CD4-positive, alpha-beta memory T cell (primary cell): ENCODE measurements around the gene ENAH. TPM values are rescaled to one million over a fixed set of nuclear protein-coding genes. Genes with fewer than 3 reads are reported as not detected.

ENCODE experiments used
- CTCF ChIA-PET: fragments of 350-600 bp; sonication (Branson Sonifier 250); formaldehyde crosslinking; loops from one replicate; lab custom pipeline; 2021; ENCODE audit warnings: inconsistent platforms; ENCODE audit not compliant: partially characterized antibody; lab: Charles Lee
- POLR2A ChIA-PET: fragments of 350-600 bp; sonication (Branson Sonifier 250); formaldehyde crosslinking; loops from one replicate; lab custom pipeline; 2021; ENCODE audit not compliant: partially characterized antibody; lab: Charles Lee
- DNase-seq, 5 donors: peaks; one replicate each; pipeline versions ENCODE4 v3.0.0 to v3.0.0-alpha.2; 2020 to 2022; ENCODE audit warnings: mixed read lengths in 1 of 5
- H3K27ac ChIP-seq: one replicate; pipeline ENCODE4 v1.7.0; 2013; ENCODE audit warnings: low read depth, low read length
- H3K27me3 ChIP-seq: 2 replicates; pipeline ENCODE4 v1.7.0; 2013; ENCODE audit warnings: mild to moderate bottlenecking, low read length, moderate library complexity; ENCODE audit not compliant: insufficient read depth
- H3K36me3 ChIP-seq: 2 replicates; pipeline ENCODE4 v1.7.0; 2013; ENCODE audit warnings: mild to moderate bottlenecking, low read length, moderate library complexity; ENCODE audit not compliant: insufficient read depth
- H3K4me1 ChIP-seq: 2 replicates; pipeline ENCODE4 v1.7.0; 2013; ENCODE audit warnings: mild to moderate bottlenecking, low read length, moderate library complexity; ENCODE audit not compliant: insufficient read depth
- H3K4me3 ChIP-seq, 2 donors: one replicate each; pipeline ENCODE4 v1.7.0; 2013; ENCODE audit warnings: low read length in 2 of 2, mild to moderate bottlenecking in 1 of 2
- H3K9me3 ChIP-seq, 2 donors: one replicate each; pipeline ENCODE4 v1.7.0; 2013; ENCODE audit warnings: low read length in 2 of 2, control low read depth in 1 of 2; ENCODE audit not compliant: control insufficient read depth in 1 of 2
- H3K27ac Mint-ChIP-seq, 7 donors: one replicate each; pipeline ENCODE4 v1.8.0; 2020 to 2021; ENCODE audit warnings: mixed read lengths in 7 of 7, mild to moderate bottlenecking in 6 of 7, inconsistent platforms in 3 of 7, moderate library complexity in 3 of 7
- H3K27me3 Mint-ChIP-seq, 2 donors: one replicate each; pipeline ENCODE4 v1.8.0; 2020 to 2021; ENCODE audit warnings: mixed read lengths in 2 of 2
- H3K36me3 Mint-ChIP-seq, 2 donors: one replicate each; pipeline ENCODE4 v1.8.0; 2020 to 2021; ENCODE audit warnings: mixed read lengths in 2 of 2, inconsistent platforms in 1 of 2, mild to moderate bottlenecking in 1 of 2
- H3K4me1 Mint-ChIP-seq, 4 donors: one replicate each; pipeline ENCODE4 v1.8.0; 2020 to 2021; ENCODE audit warnings: mixed read lengths in 4 of 4, mild to moderate bottlenecking in 1 of 4
- H3K4me3 Mint-ChIP-seq, 8 donors: one replicate each; pipeline ENCODE4 v1.8.0; 2020 to 2021; ENCODE audit warnings: mixed read lengths in 8 of 8, mild to moderate bottlenecking in 7 of 8, moderate library complexity in 6 of 8, inconsistent platforms in 3 of 8
- H3K9me3 Mint-ChIP-seq, 8 donors: one replicate each; pipeline ENCODE4 v1.8.0; 2020 to 2021; ENCODE audit warnings: mixed read lengths in 8 of 8, mild to moderate bottlenecking in 5 of 8, inconsistent platforms in 3 of 8, moderate library complexity in 1 of 8
- intact Hi-C: fragments of 100-400 bp; cut with micrococcal nuclease; formaldehyde crosslinking; loops from one replicate; pipeline ENCODE4 v1.15.1; 2023
- polyA plus RNA-seq, 2 donors: library from polyadenylated mRNA; unstranded; fragments of 300-500 nt; fragmentation: Illumina TruSeq; gene quantifications; one replicate each; pipeline ENCODE4 v1.2.3, GENCODE V29; 2021
- total RNA-seq, 2 experiments: library from RNA; stranded (reverse); gene quantifications; one replicate each; pipeline ENCODE4 v1.2.3, GENCODE V29; 2021

The ENAH gene
- total and polyA plus RNA-seq, 4 experiments from 2014 or later: 0.26 TPM; not detected in 3

- ChIA-PET CTCF (no interaction called here), POLR2A (no interaction called here)
- no peak overlapping the region for H3K4me3 Mint-ChIP-seq
- peaks cover 0 to 5% of the 10 kb centered on the region in 2 donors for H3K36me3 Mint-ChIP-seq
- Histone ChIP-seq H3K4me3 (no peak overlapping the region), H3K4me1 (no peaks in the 10 kb centered on the region), H3K36me3 (no peaks in the 10 kb centered on the region), H3K27ac (no peak overlapping the region), H3K9me3 (no peaks in the 10 kb centered on the region), H3K27me3 (no peaks in the 10 kb centered on the region)
- H3K27me3 Mint-ChIP-seq: peaks cover 2 to 3% of the 10 kb centered on the region in 2 donors
- intact Hi-C loops: no loop called here
- no peak for DNase-seq
- no peaks in the 10 kb centered on the region for H3K4me1 Mint-ChIP-seq
- H3K27ac Mint-ChIP-seq: no peak overlapping the region
- peaks cover 0 to 8% (median 2%) of the 10 kb centered on the region in 8 donors for H3K9me3 Mint-ChIP-seq
Measured at GRCh38 chr1:225602590-225603206, 50.2 kb downstream of the ENAH start.

- H3K4me1 Mint-ChIP-seq: no peaks in the 10 kb centered on the region
- Histone ChIP-seq H3K27me3 (no peaks in the 10 kb centered on the region), H3K4me3 (no peak overlapping the region), H3K4me1 (no peaks in the 10 kb centered on the region), H3K9me3 (no peaks in the 10 kb centered on the region), H3K36me3 (no peaks in the 10 kb centered on the region), H3K27ac (no peak overlapping the region)
- peaks cover 2 to 3% of the 10 kb centered on the region in 2 donors for H3K27me3 Mint-ChIP-seq
- no peak for DNase-seq
- H3K36me3 Mint-ChIP-seq: peaks cover 0 to 5% of the 10 kb centered on the region in 2 donors
- ChIA-PET POLR2A (no interaction called here), CTCF (no interaction called here)
- intact Hi-C loops: no loop called here
- H3K4me3 Mint-ChIP-seq: no peak overlapping the region
- peaks cover 0 to 8% (median 2%) of the 10 kb centered on the region in 8 donors for H3K9me3 Mint-ChIP-seq
- no peak overlapping the region for H3K27ac Mint-ChIP-seq
Measured at GRCh38 chr1:225601902-225602589, 50.9 kb downstream of the ENAH start.

- H3K36me3 Mint-ChIP-seq: peaks cover 0 to 5% of the 10 kb centered on the region in 2 donors
- no peaks in the 10 kb centered on the region for H3K27me3 ChIP-seq
Measured at GRCh38 chr1:225598847-225599246, 54.1 kb downstream of the ENAH start.

GRCh38 chr1:225597926-225598575 lies 54.9 kb downstream of the ENAH start:
- Histone ChIP-seq H3K27me3 (no peaks in the 10 kb centered on the region), H3K4me1 (no peaks in the 10 kb centered on the region), H3K27ac (no peak overlapping the region), H3K36me3 (no peaks in the 10 kb centered on the region), H3K4me3 (no peak overlapping the region), H3K9me3 (no peaks in the 10 kb centered on the region)
- Mint-ChIP-seq H3K27me3 (peaks cover 7 to 8% of the 10 kb centered on the region in 2 donors), H3K4me1 (no peaks in the 10 kb centered on the region), H3K27ac (no peak overlapping the region), H3K36me3 (peaks cover 0 to 5% of the 10 kb centered on the region in 2 donors), H3K9me3 (peaks cover 0 to 8% (median 2%) of the 10 kb centered on the region in 8 donors), H3K4me3 (no peak overlapping the region)
- CTCF ChIA-PET: no interaction called here
- no peak for DNase-seq
- intact Hi-C loops: no loop called here
- POLR2A ChIA-PET: no interaction called here

More at GRCh38 chr1:225598847-225599246, 54.1 kb downstream of the ENAH start:
- Mint-ChIP-seq H3K4me1 (no peaks in the 10 kb centered on the region), H3K27ac (no peak overlapping the region), H3K27me3 (peaks cover 6 to 7% of the 10 kb centered on the region in 2 donors), H3K9me3 (peaks cover 0 to 8% (median 2%) of the 10 kb centered on the region in 8 donors), H3K4me3 (no peak overlapping the region)
- H3K4me3 ChIP-seq: no peak overlapping the region
- H3K9me3 ChIP-seq: no peaks in the 10 kb centered on the region
- H3K27ac ChIP-seq: no peak overlapping the region
- intact Hi-C loops: no loop called here
- POLR2A ChIA-PET: no interaction called here
- H3K4me1 ChIP-seq: no peaks in the 10 kb centered on the region
- CTCF ChIA-PET: no interaction called here
- no peak for DNase-seq
- H3K36me3 ChIP-seq: no peaks in the 10 kb centered on the region

- no peak overlapping the region for H3K4me3 ChIP-seq
- H3K36me3 Mint-ChIP-seq: peaks cover 0 to 5% of the 10 kb centered on the region in 2 donors
Measured at GRCh38 chr1:225596736-225597135, 56.2 kb downstream of the ENAH start.

GRCh38 chr1:225595974-225596551 lies 56.9 kb downstream of the ENAH start:
- Histone ChIP-seq H3K9me3 (no peaks in the 10 kb centered on the region), H3K36me3 (no peaks in the 10 kb centered on the region), H3K4me3 (no peak overlapping the region), H3K4me1 (no peaks in the 10 kb centered on the region), H3K27me3 (no peaks in the 10 kb centered on the region), H3K27ac (no peak overlapping the region)
- peaks cover 0 to 5% of the 10 kb centered on the region in 2 donors for H3K36me3 Mint-ChIP-seq
- no peaks in the 10 kb centered on the region for H3K4me1 Mint-ChIP-seq
- H3K9me3 Mint-ChIP-seq: peaks cover 0 to 8% (median 2%) of the 10 kb centered on the region in 8 donors
- ChIA-PET CTCF (interaction anchor here (1.2 kb wide), 1 partner anchor 11 kb away, joined by 3 read pairs; no protein-coding TSS in a partner anchor), POLR2A (no interaction called here)
- DNase-seq: no peak
- intact Hi-C loops: no loop called here
- peaks cover 10 to 14% of the 10 kb centered on the region in 2 donors for H3K27me3 Mint-ChIP-seq
- H3K4me3 Mint-ChIP-seq: no peak overlapping the region
- no peak overlapping the region for H3K27ac Mint-ChIP-seq

More at GRCh38 chr1:225596736-225597135, 56.2 kb downstream of the ENAH start:
- intact Hi-C loops: no loop called here
- Histone ChIP-seq H3K36me3 (no peaks in the 10 kb centered on the region), H3K27me3 (no peaks in the 10 kb centered on the region), H3K9me3 (no peaks in the 10 kb centered on the region), H3K27ac (no peak overlapping the region), H3K4me1 (no peaks in the 10 kb centered on the region)
- H3K27ac Mint-ChIP-seq: no peak overlapping the region
- no peak overlapping the region for H3K4me3 Mint-ChIP-seq
- ChIA-PET POLR2A (no interaction called here), CTCF (no interaction called here)
- no peak for DNase-seq
- no peaks in the 10 kb centered on the region for H3K4me1 Mint-ChIP-seq
- peaks cover 0 to 8% (median 2%) of the 10 kb centered on the region in 8 donors for H3K9me3 Mint-ChIP-seq
- H3K27me3 Mint-ChIP-seq: peaks cover 10 to 14% of the 10 kb centered on the region in 2 donors

- intact Hi-C loops: no loop called here
- Mint-ChIP-seq H3K4me3 (no peak overlapping the region), H3K27ac (no peak overlapping the region), H3K4me1 (no peaks in the 10 kb centered on the region), H3K9me3 (peaks cover 0 to 8% (median 2%) of the 10 kb centered on the region in 8 donors), H3K36me3 (peaks cover 0 to 5% of the 10 kb centered on the region in 2 donors), H3K27me3 (peaks cover 12 to 15% of the 10 kb centered on the region in 2 donors)
- no peaks in the 10 kb centered on the region for H3K4me1 ChIP-seq
- no peaks in the 10 kb centered on the region for H3K27me3 ChIP-seq
- H3K4me3 ChIP-seq: no peak overlapping the region
- DNase-seq: no peak
- no peaks in the 10 kb centered on the region for H3K36me3 ChIP-seq
- H3K9me3 ChIP-seq: no peaks in the 10 kb centered on the region
- CTCF ChIA-PET: interaction anchor here (1.2 kb wide), 1 partner anchor 10 kb away, joined by 3 read pairs; no protein-coding TSS in a partner anchor
- H3K27ac ChIP-seq: no peak overlapping the region
- POLR2A ChIA-PET: no interaction called here
Measured at GRCh38 chr1:225595452-225595851, 57.5 kb downstream of the ENAH start.
